Measurements from ENCODE around the gene CLSTN2.

CLSTN2 gene

GRCh38 chr3:140552898-140553297 is 617.9 kb downstream of the CLSTN2 start:
- no peak for DNase-seq (ENCODE audit: low read depth)

- DNase-seq (ENCODE audit: low read depth): no peak
These were observed 618.6 kb downstream of the CLSTN2 start for GRCh38 chr3:140553591-140553990.

GRCh38 chr3:140555666-140556065 is 620.7 kb downstream of the CLSTN2 start:
- DNase-seq (ENCODE audit: low read depth): no peak

GRCh38 chr3:140557476-140557875 is 622.5 kb downstream of the CLSTN2 start:
- DNase-seq (ENCODE audit: low read depth): no peak

GRCh38 chr3:140559546-140559945 is 624.6 kb downstream of the CLSTN2 start:
- DNase-seq (ENCODE audit: low read depth): no peak

GRCh38 chr3:140563206-140563760 is 628.3 kb downstream of the CLSTN2 start:
- DNase-seq (ENCODE audit: low read depth): no peak

GRCh38 chr3:140568131-140568530 is 633.1 kb downstream of the CLSTN2 start:
- no peak for DNase-seq (ENCODE audit: low read depth)

- DNase-seq (ENCODE audit: low read depth): no peak
These were observed 634.0 kb downstream of the CLSTN2 start for GRCh38 chr3:140568842-140569520.

GRCh38 chr3:140570602-140571001 is 635.6 kb downstream of the CLSTN2 start:
- DNase-seq (ENCODE audit: low read depth): no peak

GRCh38 chr3:140571836-140572235 is 636.9 kb downstream of the CLSTN2 start:
- DNase-seq (ENCODE audit: low read depth): no peak

GRCh38 chr3:140572334-140572733 is 637.3 kb downstream of the CLSTN2 start:
- no peak for DNase-seq (ENCODE audit: low read depth)

GRCh38 chr3:140573011-140573410 is 638.0 kb downstream of the CLSTN2 start:
- no peak for DNase-seq (ENCODE audit: low read depth)

- DNase-seq (ENCODE audit: low read depth): no peak
These were observed 639.4 kb downstream of the CLSTN2 start for GRCh38 chr3:140574375-140574774.

- DNase-seq (ENCODE audit: low read depth): no peak
These were observed 641.5 kb downstream of the CLSTN2 start for GRCh38 chr3:140576449-140576848.

- no peak for DNase-seq (ENCODE audit: low read depth)
These were observed 642.9 kb downstream of the CLSTN2 start for GRCh38 chr3:140577911-140578310.

GRCh38 chr3:140579260-140579659 is 644.3 kb downstream of the CLSTN2 start:
- DNase-seq (ENCODE audit: low read depth): no peak

- no peak for DNase-seq (ENCODE audit: low read depth)
These were observed 645.8 kb downstream of the CLSTN2 start for GRCh38 chr3:140580746-140581145.

- DNase-seq (ENCODE audit: low read depth): no peak
These were observed 649.6 kb downstream of the CLSTN2 start for GRCh38 chr3:140584549-140584948.

- DNase-seq (ENCODE audit: low read depth): no peak
These were observed 650.8 kb downstream of the CLSTN2 start for GRCh38 chr3:140585828-140586227.

GRCh38 chr3:140586311-140586710 is 651.3 kb downstream of the CLSTN2 start:
- no peak for DNase-seq (ENCODE audit: low read depth)

GRCh38 chr3:140588558-140588957 is 653.6 kb downstream of the CLSTN2 start:
- no peak for DNase-seq (ENCODE audit: low read depth)

GRCh38 chr3:140593766-140594165 is 658.8 kb downstream of the CLSTN2 start:
- DNase-seq (ENCODE audit: low read depth): no peak

GRCh38 chr3:140595295-140595694 is 660.3 kb downstream of the CLSTN2 start:
- DNase-seq (ENCODE audit: low read depth): no peak

- no peak for DNase-seq (ENCODE audit: low read depth)
These were observed 662.4 kb downstream of the CLSTN2 start for GRCh38 chr3:140597364-140597763.
